ENCODE results near the gene SCP2.

The SCP2 gene

GRCh38 chr1:53046930-53047329, 119.9 kb downstream of the SCP2 start:
- DNase-seq, result no peak

GRCh38 chr1:53047737-53048736, 121.0 kb downstream of the SCP2 start:
- no peak for DNase-seq

- DNase-seq, result no peak
These were observed 122.0 kb downstream of the SCP2 start for GRCh38 chr1:53048960-53049573.

DNA sequence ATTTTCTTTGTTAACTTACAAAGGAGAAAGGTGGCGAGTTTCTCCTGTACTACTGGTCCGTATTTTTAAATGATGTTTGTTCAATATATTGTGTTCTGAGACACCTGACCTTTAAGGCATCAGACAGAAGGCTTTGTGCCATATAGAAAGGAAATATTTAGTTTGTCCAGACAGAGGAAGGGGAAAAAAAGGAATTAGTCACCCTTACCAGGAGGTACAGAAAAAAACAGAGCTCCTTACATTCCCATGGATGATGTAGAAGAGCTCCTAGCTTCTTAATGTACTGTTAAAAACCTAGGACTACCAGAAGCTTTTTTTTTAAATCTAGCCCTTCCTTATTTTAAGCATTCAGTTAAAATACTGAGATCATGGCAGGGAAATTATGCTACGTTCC, 122.5 kb downstream of the SCP2 start:
- DNase-seq, result no peak

DNA sequence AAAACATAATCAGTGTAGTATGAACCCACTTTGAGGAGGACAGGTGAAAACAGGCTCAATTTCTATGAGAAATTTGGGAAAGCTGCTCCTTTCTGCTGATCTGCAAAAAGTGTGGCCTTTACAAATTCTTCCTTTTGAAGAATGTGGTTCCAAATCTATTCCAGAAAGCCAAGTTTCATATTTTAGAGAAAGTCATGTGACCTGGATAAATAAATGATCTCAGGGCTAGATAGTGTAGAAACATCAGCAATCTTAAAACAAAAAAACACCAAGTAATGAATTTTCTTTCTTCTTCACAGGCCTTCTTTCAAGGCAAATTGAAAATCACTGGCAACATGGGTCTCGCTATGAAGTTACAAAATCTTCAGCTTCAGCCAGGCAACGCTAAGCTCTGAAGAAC, 123.2 kb downstream of the SCP2 start:
- DNase-seq, result no peak

DNA sequence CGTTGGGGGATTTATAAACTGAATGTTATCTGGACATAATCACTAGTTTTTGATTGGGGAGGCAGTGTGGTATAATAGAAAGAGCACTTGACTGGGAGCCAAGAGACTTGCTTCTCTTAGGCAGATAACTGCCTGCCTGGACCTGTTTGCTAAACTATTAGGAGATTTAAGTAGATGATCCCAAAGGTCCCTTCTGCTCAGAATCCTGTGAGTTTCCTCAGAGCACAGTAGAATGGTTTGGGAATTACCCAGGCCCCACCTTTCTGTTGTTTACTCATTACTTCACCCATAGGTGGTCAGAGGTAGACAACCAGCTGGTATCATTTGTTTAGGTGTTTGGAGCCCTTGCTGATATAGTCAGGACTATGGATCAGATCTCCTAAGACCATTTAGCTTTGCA, 124.6 kb downstream of the SCP2 start:
- DNase-seq, result no peak

DNA sequence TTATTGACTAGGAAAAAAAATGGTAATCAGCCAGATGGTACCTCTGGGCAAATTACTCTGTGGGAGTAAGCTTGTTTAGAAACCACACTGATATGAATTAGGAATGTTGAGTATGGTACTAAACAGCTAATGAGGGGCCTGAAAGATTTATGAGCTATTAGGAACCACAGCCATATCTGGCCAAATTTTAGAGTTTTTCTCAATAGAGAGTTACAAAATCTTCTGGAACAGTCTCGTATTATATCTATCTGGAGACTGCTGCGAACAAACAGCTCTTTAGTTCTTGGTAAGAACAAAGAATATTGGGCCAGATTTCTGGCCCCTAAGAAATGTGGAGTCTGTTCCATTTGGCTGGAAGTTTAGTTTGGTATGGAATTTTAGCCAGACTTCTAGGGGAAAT, 130.1 kb downstream of the SCP2 start:
- no peak for DNase-seq

DNA sequence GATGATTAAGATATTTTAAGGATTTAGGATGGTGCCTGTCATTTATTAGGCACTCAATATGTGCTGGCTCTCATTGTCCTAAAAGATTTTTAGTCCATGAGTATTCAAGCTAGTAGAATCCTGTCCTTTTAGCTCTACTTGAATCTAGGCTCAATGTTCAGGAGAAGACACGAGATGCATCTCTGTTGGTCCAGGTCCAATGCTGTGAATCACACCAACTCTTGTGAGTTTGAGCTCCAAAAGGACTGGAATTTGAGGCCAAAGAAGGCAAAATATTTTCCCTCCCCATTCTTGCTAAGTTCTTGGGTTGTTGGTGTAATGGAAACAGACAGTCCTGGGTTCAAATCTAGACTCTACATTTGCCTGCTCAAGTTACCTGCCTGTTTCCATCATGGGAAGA, 133.5 kb downstream of the SCP2 start:
- DNase-seq, result no peak

DNA sequence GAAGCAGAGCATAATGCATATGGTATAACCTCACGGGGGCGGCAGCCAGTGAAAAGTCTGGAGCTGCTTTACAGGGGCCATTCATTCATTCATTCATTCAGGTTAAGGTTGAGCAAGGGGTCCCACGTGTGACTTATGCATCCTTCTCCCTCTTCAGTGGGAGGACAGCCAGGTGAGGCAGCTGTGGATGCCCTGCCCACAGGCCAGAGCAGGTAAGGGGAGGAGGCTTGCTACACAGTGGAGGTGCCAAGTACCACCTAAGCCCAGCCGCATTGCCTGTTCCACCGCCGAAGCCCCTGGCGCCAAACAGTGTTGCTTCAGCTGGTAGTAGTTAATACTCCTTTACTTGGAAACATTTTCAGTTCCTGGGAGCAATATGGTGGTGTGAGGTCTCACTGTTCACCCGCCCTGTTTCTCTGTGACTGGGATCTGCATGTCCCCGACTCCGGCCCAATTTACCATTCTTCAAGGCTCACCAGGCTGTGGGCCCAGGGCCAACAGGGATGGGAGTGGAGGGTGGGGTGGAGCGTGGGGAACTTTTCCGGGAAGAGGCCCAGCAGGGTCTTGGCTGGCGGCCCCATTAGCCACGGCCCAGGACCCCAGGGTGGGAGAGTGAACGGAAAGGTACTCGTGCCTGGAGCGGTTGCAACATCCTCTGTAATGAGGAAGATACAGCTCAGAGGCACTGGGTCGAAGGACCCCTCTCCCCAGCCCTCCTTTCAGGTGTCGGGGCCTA, 134.2 kb downstream of the SCP2 start:
- DNase-seq, result no peak

DNA sequence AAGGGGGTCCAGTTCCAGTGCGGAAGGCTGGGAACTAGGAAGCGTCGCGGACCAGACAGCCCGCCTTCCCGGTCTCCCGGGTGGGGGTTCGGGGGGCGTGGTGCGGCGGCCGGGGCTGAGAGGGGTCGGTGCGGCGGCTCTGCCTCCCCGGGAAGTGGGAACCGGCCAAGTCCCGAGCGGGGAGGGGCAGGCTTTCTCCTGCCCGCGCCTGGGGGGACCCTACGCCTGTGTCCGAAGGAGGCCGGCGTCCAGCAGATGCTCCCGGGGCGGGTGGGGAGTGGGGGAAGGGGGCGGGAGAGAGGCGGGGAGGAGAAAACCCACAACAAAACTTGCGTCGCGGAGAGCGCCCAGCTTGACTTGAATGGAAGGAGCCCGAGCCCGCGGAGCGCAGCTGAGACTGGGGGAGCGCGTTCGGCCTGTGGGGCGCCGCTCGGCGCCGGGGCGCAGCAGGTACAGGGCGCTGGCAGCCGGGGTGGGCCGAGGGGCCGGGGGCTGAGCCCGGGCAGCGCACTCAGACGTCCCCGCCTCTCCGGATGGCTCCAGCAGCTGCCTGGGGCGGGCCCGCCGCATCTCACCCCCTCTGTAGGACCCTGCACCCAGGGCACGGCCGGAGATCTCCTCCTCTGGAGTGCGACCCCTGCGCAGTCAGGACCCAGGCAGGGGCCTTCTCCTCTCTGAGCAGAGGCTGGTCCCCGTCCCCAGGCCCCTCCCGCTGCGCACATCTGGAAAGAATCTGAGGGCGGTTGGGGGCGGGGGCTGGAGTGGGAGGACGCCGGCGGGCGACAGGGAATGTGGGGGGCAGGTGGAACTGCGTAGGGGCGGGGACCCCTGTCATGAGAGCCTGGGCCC, 135.0 kb downstream of the SCP2 start, which contains the start of gene PODN:
Gene PODN (plus strand): TSS at position 355 of the 849 bp plus-strand sequence. CDS start 7,643 bp downstream, outside the sequence.
- DNase-seq, result no peak

DNA sequence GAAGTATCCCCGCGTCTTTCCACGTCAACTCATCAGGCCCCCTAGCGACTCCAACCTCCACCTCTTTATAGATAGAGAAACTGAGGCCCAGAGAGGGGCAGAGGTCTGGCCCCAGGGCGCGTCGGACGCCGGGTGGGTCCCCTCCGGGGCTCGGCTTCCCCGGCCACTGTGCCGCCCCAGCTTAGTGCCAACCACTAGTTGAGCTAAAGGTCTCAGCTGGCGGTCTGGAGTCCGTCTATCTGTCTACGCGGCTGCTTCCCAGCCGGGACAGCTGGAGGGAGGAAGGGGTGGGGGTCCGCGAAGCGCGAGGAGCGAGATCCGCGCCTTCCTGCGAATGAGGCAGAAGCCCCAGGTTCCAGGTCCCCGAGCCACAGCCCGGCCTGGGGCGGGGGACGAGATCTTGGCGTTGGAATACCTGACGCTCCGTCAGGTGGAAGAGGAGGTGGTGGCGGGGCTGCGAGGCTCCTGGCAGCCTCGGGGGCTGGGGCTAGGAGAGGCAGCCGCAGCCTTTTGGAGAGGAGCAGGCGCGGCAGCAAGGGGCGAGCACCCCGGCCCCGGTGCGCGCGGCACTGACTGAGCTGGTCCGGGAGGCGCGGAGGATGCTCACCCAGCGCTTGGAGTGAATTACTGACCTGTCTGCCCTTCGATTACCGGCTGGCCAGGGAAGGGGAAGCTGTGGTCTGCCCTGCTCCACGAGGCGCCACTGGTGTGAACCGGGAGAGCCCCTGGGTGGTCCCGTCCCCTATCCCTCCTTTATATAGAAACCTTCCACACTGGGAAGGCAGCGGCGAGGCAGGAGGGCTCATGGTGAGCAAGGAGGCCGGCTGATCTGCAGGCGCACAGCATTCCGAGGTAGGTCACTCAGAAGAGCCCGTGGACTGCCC, 135.9 kb downstream of the SCP2 start:
- no peak for DNase-seq

DNA sequence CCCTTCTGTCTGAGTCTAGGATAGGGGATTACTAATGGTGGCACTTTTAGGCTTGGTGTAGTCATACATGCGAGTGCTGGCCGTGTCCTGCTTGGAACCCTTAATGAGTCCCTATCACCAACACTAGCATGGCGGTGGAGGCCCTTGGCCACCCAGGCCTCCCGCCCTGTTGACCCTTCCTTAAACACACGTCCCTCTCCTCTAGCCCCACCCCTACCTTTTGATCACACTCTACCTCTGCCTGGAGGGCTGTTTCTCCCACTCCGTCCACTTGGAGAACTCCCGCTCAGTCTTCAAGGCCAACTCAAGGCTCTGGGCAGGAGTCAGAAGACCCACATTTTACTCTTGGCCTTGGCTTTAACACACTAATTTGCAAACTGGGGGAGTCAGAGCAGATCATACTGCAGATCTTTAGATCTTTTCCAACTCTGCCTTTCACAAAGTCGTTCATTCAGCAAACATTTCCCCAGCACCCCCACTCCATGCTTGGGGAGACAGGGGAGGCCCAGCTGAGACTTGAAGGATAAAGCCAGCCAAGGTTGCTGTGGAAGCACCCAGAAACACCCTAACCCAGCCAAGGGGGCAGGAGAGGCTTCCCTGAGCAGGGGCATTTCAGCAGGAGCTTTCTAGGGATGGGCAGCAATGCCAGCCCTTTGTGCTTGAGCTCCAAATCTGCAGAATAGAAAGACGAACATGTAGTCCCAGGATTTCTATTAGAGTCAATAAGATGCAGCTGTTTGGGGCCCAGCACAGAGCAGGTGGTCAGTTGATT, 136.9 kb downstream of the SCP2 start:
- no peak for DNase-seq

GRCh38 chr1:53065391-53065790, 138.3 kb downstream of the SCP2 start:
- DNase-seq, result no peak

DNA sequence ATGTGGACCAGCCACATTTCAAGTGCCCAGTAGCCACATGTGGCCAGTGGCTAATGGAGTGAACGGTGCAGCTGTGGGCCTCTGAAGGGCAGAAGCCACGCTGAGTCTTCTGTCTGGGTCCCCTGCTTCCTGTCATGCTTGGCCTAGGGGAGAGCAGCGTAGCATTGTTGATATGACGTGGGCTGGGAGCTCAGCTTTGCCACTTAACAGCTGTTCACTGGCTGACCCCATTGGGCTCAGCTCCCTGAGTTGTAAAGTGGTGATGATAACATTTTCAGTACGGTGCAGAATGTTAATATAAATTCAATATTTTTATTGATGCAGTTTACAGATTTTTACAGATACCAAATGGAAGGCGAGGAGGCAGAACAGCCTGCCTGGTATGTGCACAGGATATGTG, 139.4 kb downstream of the SCP2 start:
- DNase-seq, result no peak

GRCh38 chr1:53066891-53067738, 140.0 kb downstream of the SCP2 start:
- no peak for DNase-seq

DNA sequence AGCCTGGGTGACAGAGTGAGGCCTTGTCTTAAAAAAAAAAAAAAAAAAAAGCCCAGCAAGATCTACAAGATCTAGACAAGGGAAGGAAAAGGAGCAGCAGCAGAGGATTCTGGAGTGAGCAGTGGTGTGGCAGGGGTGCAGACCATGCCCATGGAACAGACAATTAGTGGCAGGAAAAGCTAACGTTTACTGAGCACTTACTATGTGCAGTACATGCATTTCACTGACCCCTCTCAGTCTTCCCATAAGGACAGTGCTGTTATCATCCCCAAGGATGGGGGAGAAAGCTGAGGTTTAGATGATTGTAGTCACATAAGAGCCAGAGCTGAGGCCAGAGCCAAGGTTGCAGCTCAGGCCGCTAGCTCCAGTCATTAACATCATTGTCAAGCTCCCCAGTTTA, 140.8 kb downstream of the SCP2 start:
- DNase-seq, result no peak

- DNase-seq, result no peak
These were observed 141.4 kb downstream of the SCP2 start for GRCh38 chr1:53068314-53069099.

DNA sequence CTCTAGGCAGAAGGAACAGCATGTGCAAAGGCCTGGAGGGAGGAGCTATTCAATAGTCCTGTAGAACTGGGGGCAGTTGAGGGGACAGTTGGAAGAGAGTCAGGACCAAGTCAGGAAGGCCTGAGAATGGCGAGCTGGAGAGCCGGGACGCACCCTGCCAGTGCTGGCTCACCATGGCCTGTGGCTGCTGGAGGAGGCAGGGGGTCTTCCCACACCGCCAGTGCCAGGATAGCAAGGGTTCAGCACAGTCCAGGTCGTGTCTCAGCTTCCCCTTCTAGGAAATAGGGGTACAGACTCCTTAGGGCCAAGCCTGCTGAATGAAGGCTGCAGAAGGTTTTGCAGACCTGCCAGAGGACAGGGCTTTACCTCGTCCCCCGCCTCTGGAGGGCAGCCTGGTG, 142.2 kb downstream of the SCP2 start:
- DNase-seq, result no peak
